ENCODE data around the gene SYT8.

The SYT8 gene

DNA sequence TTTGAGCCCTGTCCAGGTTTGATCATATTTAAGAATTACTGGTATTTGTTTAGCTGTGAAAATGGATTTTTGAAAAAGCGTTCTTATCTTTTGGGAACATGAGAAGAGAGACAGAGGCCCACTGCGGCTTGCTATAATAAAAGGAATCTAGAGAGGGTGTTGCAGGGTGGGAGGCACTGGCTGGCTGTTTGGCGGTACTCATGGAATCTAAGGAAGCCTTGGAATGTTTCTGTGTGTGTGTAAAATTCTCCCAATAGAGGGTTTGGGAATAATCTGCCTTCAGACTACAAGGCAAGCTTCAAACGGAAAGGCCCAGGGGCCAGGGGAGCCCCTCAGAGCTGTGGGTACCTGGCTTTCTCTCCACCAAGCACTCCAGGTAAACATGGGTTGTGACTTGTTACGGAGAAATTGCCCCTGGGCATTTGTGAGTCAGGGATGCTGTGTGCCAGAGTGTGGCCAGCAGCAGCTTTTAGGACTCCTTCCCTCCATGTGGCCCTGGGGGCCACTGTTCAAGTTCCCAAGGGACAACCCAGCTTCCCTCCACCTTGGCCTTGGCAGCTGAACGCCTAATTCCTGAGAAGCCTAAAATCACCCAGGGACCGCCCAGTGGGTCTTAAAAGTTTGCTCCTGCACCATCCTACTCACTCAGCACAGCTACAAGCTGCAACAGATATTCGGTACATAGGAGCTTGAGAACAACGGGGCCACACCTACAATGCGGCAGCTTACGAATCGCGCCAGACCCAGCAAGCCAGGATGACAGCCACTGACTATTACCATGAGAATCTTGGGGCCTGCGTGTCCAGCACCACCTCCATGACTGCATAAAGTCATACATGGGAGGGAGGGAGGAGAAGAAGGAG is 14.1 kb upstream of the SYT8 start:
- DNase-seq, result no peak

DNA sequence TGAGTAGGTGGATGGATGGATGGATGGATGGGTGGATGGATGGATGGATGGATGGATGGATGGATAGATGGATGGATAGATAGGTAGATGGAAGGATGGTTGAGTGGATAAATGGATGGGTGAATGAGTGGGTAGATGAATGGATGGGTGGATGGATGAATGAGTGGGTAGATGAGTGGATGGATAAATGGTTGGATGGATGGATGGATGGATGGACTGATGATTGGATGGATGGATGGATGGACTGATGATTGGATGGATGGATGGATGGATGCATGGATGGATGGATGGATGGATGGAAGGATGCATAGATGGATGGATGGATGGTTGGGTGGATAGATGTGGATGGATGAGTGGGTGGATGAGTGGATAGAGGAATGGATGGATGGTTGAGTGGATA is 13.2 kb upstream of the SYT8 start:
- no peak for DNase-seq

DNA sequence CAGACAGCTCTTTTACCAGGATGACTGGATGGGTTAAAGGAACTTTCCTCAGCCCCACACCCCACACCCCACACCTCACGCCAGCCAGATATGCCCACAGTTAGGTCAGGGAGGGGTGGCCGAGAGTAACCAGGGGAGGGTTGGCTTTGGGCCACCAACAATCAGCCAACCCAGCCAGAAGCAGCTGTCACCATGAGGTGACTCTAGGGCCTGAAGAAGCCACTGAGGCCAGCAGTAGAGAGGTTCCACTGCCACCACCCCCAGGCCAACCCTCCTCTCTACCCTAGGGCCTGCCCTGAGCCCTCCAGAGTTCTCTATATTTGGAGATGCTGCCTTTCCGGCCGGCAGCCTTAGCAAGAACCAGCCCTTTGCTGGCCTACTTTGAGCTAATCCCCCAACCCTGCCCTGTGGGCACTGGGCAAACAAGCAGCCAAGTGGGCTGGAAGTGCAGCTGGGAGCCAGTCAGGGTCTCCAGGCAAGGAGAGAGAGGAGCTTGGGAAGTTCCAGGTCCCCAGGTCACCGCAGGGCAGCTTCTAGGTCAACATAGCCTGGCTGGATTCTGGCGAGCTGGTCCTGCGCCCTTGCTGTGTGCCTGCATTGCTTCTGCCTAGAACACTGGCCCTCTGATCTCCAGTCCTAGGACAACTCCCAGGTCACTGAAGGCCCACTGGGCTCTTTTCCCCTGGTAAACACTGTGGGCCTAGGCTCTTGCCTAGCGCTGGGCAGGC is 12.0 kb upstream of the SYT8 start:
- no peak for DNase-seq

DNA sequence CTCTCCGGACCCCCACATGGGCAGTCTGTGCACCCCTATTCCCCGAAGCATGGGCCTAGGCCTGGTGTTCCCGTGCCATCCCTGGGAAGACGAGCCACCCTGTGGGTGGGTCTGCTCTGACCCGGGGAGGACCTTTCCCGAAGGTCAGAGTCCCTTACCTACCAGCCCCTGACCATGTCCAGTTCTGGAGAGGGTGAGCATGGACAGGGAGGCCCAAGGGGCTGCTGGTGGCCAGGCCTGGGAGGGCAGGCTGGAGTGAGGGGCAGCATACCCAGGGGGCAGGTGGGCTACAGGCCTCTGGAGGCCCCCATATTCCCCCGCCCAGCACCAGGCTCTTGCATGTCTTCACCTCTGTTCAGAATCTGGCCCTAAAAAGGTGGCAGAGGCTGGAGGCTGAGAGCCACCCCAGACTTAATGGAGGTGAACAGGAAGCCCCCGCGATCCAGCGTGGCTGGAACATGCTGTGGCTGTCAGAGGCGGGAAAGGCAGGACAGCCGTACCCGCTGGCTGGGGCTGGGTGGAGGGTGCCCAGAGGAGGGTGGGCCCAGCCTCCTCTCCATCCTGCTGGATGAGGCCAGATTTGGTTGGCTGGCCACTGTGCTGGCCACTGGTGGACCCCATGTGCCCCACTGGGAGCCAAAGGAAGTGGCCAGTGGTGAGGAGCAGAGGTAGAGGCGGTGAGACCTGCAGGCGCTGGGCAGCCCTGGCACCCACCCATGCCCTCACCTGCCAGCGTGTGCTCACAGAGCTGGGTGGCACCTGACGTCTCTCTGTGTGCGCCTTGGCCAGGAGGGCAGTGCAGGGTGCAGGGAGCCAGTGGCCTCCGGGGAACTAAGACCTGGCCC is 11.2 kb upstream of the SYT8 start:
- DNase-seq, result no peak

DNA sequence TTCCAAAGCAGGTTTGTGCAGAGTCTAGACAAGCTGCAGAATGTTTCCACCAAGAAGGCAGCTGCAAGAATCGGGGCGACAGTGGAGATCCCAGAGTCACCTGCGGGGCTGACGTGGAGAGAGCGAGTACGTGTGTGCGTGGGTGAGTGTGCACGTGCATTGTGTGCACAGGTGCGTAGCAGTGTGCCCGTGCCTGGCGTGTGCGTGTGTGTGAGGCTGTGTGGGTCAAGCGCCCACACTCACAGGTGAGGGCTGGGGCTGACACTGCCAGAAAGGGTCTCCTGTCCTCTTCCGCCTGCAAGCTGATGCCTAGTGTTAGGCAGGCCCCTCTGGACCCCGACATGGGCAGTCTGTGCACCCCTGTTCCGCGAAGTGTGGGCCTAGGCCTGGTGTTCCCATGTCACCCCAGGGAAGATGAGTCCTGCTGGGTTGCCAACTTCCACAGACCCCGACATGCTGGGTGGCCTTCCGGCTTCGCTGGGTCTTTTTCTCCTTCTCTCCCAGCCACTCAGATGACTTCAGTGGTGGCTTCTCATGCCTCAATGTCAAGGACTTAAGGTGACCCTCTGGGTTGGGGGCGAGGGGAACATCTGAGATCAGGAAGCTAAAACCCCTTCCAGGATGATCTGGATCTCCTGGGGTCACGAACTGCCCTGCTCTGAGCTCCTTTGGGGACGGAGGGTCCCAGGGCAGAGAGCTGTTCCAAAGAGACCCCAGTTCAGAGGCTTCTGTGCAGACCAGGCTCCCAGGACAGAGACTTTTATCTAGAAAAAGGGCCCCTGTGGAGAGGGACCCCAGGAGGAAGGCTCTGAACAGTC is 10.4 kb upstream of the SYT8 start:
- no peak for DNase-seq

DNA sequence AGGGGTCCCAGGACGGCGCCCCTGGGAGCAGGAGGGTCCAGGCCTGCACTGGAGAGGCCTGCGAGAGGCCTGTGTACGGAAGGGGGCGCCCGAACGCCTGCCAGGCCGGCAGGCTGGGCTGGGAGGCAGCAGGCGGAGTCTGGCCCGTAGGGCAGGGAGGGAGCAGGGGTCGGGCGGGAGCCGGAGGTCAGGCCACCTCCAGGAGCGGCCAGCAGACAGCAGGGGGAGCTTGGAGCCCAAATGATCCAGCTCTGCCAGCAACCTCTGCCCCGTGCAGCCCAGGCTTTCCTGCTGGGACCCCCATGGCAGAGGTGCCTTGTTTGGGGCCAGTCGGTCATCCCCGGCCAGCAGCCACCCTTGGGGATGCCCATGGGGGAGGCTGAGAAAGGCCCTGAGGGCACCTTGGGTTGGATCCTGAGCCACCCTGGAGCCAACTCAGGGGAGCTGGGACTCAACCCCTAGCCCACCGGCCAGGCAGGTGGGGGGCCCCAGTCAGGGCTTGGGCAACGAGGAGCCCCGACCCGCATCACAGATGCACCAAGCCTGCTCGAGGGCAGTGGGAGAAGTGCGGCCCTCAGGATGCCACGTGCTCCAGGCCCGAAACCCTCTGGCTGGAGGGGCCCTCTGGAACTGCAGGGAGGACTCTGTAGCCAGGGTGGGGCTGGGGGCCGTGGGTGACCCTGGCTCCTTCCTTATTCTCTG is 9.6 kb upstream of the SYT8 start:
- DNase-seq, result no peak

DNA sequence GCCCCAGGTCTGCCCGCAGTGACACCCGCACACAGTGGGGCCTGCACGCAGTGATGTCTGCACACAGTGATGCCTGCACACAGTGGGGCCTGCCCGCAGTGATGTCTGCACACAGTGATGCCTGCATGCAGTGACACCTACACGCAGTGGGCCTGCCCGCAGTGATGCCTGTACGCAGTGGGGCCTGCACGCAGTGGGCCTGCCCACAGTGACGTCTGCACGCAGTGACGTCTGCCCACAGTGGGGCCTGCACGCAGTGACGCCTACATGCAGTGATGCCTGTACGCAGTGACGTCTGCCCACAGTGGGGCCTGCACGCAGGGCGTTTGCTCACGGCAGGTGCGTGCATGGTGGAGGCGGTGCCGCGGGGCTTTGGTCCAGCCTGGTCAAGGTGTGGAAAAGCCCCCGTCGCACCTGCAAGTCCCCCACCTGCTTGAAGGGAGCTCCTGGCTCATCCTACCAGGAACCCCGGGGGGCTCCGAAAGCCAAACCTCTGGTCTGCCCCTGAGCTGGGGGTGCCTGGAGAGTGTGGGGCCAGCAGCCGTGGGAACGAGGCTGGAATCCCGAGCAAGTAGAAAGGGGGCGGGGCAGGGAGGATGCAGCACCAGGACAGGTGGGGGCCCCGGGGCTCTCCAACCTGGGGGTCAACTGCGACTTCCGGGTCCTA is 8.9 kb upstream of the SYT8 start:
- DNase-seq, result no peak

DNA sequence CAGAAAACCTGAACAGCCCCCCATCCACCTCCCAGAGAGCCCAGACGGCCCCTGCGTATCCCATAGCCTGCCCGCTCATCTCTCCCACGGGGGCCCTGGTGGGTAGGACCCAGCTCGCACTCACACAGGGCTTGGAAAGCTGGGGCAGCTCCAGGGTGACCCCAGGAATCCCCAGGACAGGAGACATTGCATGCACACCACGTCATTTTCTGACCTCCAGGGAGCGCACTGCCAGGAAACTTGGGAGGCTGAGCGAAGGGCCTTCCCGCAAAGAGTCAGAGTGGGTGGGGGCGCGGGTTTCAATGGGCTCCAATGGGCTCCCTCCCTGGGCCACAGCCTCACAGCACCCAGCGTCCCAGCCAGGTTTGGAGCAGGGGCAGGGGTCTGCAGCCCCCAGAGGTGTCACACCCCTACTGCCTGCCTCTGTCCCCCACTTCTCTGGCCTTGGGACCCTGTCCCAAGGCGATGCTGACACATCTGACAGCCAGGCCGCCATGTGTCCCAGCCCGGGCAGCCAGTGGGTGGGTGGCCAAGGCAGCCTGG is 8.2 kb upstream of the SYT8 start:
- DNase-seq, result no peak

DNA sequence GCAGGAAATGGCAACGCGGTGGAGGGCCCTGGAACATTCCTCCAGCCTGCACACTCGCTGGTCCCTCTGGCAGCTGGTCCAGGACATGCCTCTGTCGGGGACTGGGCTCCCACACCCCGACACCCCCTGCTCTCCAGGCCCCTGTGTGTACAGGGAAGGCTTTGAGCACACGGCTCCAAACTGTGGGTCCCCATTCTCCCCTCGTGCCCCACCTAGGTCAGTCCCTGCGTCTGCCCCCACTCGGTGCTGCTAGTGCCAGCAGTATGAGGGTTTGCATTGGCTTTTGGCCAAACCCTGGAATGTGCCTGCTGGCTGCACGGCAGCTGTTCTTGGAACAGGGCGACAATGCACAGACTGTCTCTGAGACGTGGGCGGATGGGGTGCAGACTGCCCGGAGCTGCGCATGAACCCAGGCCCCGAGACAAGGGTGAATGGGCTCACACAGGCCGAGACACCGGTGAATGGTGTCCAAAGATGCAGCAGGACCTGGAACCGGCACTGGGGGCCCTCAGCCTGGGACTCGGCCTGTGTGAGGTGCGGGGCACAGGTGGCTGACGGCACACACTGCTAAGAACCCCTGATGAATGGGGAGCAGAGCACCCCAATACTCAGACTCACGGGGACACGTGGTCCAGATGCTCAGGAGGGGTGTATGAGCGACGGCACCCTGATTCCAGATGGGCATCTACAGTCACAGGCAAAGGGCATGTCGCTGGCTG is 7.5 kb upstream of the SYT8 start:
- peak; percentile 58 for DNase-seq

DNA sequence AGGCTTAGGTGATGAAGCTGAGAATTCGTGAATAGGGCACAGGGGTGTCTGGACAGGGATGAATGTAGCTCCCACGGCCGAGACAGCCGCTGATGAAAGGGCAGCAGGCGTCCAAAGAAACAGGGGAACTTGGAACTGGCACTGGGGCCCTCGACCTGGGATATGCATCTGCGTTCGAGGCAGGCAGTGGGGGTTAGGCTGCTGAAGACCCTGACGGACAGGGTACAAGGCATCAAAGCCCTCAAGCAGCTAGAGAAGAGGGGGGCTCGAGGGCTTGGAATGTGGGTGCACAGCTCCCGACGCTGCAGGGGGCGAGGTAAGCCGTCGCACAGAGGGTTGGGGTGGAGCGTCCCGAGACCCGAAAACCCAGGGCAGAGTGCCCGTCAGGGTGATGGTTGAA is 6.9 kb upstream of the SYT8 start:
- DNase-seq, result no peak

DNA sequence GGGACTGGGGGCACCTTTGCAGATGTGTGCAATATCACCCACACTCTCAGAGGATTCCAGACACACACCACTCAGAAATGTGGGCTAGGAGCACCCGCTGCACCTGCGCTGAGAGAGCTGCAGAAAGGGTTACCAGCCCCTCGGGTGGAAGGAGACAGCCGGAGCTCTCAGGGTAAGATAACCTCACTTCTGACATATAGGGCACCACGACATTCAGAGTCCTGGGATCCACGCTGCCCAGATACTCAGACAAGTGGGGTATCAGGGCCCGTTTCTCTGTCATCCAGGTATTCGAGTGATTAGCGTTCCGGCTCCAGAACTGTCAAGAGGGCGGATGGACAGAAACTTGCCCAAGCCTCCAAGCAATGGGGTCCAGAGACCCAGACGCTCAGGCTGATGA is 6.2 kb upstream of the SYT8 start:
- no peak for DNase-seq

DNA sequence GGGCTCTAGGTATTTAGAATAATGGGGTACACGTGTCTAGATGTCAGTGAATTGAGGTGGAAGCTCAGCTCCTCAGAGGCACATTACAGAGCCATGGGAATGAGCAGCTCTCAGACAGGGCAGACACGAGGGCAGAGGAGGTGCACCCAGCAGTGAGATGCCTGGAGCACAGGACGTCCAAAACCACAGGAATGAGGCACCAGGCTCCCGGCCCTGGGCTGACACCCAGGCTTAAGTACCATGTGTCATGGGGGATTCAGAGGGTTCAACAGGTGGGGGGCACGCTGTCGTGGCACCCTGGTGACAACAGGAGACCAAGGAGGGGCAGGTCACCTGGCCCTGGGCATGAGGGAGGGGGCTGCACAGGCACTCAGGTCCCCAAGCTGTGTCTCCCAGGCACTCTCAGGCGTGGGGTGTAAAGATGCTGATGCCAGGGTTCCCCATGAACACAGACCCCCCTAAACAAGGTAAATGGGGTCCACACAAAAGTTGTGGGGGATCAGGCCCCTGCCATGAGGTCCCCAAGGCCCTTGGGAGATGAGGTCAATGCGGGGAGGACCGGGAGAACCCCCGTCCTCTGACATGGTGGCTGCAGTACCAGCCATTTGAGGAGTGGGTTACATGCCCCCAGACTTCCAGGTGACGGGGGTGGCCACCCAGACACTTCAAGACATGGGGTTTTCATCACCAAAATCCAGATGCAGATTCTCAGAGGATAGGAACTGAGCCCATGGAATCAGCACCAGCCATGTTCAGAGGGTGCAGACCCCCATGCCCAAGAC is 5.6 kb upstream of the SYT8 start:
- DNase-seq, result no peak

DNA sequence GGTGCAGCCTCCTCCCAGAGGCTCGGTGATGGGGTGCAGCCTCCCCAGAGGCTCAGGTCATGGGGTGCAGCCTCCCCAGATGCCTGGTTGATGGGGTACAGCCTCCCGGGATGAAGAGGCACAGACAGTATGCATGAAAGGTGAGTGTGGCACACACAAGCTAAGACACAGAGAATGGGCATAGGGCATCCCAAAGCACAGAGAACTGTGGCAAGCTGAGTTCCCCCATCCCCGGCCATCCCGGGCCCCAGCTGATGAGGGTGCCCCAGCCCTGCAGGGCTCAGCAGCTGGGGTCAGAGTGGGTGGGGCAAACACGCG is 4.8 kb upstream of the SYT8 start:
- DNase-seq, result no peak

DNA sequence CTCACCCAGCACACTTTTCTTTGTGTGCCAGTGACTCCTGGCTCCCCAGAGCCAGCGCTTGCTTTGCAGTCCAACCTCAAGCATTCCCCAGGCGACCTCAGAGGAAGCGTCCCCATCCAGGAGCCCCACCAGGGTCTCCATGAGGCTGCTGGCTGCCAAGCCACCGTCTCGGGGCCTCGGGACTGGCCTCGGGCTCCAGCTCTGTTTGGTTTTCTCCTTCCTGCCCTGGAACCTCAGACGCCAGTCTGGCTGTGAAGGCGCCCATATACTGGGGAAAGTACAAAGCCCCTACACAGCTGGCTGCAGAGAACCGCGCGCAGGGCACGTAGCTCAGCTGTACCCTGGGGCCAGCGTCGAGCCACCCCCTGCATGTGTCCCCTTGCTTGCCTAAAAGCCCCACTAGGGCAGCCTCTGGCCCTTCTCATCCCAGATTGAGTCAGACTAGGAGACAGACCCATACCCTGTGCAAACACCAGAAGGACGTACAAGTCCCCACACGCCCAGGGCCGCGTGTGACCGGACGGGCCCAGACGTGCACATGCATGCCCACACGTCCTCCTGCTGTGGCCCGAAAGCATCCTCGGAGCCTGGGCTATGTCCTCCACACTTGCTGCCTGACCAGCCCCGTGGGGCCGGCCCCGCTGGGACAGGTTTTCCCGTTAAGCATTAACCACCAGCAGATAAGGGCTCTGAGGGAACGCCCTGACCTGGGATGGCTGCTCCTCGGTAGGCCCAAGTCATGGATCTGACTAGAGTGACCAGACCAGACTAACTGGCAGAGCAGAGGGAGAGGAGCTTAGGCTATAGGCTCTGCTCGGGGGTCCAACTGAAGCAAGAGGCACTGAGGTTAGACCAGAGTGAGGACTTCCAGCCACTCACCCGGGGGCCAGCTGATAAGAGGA is 4.2 kb upstream of the SYT8 start:
- no peak for DNase-seq

DNA sequence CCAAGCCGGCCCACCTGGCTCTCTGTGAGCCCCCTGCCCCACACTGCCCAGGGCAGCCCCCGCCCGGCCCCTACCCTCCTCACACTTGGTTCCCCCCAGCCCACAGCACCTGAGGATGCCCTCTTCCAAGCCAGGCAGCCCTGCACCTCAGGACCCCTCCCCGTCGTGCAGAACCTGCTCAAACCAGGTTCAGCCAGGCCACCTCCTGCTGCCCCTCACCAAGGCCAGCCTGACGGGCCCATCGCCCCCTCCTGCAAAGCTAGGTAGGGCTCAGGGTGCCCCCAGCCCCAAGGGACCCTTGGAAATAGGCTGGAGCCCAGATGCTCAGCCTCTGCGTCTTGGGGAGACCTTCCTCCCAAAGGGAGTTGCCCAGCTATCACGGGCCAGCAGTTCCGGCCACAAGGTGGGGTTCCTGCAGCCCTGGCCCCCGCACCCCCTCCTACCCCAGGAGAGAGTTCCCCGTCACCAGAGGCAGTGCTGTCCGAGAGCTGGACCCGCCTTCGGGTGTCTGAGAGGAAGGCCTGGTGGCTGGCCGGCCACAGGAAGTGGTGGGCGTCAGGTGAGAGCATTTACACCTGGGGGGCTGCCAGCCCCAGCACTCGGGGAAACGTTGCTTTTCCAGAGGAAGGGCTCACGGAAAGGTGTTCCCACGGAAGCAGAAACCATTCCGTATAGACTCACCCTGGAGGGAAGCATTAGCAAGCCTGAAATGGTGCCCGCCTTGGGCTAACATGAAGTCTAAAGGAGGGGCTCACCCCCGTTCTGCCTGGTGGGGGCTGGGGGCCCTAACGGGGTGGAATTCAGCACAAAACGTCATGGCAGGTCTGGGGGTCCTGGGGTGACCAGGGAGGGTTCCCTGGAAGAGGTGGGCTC is 3.2 kb upstream of the SYT8 start:
- no peak for DNase-seq

DNA sequence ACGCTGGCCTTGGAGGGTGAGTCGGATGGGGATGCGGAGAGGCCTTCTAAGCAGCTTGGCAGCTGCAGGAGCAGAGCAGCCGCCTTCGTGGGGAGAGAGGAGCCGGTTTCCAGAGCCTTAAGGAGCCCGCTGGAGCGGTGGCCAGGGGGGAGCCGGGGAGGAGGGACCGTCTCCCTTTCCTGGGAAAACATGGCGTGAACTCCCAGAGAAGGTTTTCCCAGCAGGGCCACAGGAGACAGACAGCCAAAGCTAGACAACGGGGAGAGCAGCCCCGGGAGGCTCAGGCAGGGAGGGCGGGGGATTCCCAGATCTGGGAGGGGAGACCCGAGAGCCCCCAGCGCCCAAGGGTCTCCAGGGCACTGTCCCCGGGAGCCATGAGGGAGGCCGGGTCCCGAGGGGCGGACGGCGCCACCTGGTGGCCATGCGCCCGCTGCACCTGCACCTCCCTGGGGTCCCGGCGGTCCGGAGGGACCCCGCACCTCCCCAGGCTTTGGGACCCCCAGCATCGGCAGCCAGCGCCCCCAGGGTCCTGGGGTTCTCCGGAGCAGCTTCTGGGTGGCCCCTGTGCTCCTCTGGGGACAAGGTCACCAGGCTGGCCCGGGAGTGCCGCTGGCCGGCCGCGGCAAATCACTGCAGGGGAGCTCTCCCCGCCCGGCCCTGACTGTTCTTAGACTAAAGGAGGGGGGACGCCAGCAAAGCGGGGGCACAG is 2.4 kb upstream of the SYT8 start:
- no peak for DNase-seq

DNA sequence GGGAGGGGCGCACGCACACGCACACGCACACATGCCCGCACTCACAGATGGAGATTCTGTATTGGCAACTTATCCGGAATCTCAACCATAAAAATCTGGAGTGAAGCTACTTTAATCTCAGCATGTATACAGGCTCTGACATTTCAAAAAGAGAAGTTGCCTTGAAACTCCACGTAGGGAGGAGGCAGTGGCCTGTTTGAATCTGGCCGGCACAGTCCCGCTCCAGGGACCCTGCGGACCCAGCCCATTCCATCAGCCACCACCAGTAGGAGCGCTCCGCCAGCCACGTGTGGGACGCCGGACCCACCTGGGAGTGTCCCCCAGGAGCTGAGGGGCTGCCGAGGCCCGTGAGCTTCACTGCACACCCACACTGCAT is 1.9 kb upstream of the SYT8 start:
- no peak for DNase-seq
